ENCODE data around the gene NRG3.

NRG3 gene

GRCh38 chr10:82400841-82401240 is 525.8 kb downstream of the NRG3 start:
- no peak for DNase-seq

DNA sequence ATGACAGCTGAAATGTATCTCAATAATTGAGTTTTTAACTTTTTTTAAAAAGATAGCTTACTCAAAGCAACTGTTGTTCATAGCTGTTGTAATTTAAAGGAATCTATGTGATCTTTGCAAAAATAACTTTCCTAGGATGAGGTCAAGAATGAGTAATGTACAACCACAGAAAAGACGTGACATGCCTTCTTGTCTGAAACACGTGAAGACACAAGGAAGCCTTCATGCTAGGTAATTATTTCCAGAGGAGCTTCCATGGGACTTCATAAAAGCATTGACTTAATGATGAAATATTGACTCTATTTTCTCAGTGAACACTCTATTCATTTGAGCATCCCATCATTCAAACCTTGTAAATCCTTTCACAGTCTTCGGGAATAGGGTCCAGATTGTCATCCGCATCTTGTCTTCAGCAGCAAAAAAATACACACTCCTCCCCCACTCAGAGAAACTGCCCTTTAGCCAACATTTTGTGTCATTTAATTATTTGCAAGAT is 528.0 kb downstream of the NRG3 start:
- no peak for DNase-seq

GRCh38 chr10:82409671-82410070 is 534.7 kb downstream of the NRG3 start:
- DNase-seq = peak; percentile 0

GRCh38 chr10:82411416-82411815 is 536.4 kb downstream of the NRG3 start:
- DNase-seq = no peak

GRCh38 chr10:82420001-82420400 is 545.0 kb downstream of the NRG3 start:
- no peak for DNase-seq

DNA sequence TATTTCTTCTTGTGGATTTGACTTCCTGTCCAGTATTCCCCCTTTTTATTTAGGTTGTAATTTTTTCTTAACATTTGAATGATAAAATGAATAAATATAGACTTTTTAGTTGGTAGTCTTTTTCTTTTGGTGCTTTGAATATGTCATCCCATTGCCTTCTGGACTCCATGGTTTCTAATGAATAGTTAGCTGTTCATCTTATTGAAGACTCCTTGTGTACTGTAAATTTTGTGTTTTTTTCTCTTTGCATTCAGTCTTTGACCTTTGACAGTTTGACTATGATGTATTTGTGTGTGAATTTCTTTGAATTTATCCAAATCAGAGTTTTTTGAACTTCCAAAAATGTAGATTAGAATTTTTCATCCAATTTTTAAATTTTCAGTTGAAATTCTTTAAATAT is 554.3 kb downstream of the NRG3 start:
- DNase-seq = no peak

DNA sequence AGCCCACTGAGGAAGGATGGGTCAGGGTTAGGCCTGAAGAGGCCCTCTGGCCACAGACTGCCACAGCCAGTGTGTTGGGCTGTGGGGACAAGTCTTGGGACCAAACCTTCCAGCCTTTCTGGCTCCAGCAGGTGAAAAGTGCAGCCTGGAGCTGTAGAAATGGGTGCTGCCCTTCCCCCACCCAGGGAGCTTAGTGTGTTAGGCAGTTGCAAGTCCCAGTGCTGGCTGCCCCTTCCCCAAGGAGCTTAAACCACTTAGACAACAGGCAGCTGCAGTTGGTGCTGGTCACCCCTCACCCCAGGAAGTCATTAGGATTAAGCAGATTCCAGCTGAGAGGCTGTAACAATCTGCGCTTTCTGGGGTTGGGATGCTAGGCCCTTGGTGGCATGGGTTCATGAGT is 563.3 kb downstream of the NRG3 start:
- no peak for DNase-seq

DNA sequence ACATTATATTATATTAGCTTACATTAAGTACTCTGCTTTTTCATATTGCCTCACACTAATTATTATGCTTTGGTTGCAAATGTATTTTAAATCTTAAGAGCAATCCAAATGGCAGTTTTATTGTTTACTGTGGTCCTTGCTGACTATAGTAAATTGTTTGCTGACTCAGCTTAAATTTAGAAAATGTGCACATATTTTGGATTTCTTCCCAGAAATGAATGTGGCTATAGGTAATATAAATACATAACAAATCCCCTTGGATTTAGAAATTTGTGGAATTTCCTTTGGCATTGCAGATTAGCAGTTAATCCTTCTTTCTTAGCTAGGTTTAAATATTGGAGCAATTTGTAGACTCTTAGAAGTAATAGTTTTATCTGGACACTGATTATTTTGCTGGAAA is 565.8 kb downstream of the NRG3 start:
- DNase-seq = no peak

- no peak for DNase-seq
Observed at GRCh38 chr10:82452046-82452445, 577.1 kb downstream of the NRG3 start.

- DNase-seq = no peak
Observed at GRCh38 chr10:82452676-82453075, 577.7 kb downstream of the NRG3 start.

DNA sequence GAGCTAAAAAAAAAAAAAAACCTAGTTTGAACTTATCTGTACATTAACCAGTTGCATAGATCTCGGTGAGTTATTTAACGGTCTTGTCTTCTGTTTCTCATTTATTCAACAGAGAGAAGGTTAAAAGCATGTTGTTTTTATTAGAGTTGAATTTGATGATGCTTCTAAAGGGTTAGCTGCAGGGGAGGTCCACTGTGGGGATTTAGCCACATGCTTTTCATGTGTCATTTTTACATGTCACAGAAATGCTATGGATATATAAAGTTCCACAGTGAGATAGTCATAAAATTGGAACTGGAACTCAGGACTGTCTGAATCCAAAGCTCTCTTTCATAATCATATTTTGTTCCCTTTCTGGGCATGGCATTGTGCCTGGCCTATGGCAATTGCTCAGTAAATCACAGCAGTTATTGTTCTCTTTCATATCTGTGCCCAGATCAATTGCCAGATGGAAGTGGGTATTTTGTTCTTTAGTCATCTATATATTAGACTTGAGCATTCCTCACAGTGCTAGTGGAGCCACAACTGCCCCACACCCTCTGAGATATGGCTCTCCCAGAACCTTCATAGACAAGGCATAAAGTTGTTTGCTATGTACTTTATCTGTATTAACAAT is 578.8 kb downstream of the NRG3 start:
- DNase-seq = no peak

- DNase-seq = no peak
Observed at GRCh38 chr10:82462910-82463551, 588.0 kb downstream of the NRG3 start.

DNA sequence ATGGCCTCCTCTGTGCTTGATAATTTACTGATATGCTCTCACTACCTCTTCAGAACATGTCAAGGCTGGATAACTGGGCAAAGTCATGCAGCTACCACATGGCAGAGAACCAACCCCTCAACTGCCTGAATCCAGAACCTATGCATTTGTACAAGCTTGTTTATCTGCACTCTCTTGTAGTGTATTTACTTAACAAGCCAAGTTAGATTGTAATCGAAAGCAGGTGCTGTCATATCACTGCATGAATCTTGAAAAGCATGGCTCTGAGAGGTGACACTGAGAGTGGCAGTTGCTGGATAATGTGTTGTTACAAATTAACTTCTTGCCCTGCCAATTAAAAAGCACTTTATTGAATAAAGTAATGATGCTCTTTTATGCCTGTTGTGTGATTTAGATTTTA is 588.6 kb downstream of the NRG3 start:
- DNase-seq = no peak

- no peak for DNase-seq
Observed at GRCh38 chr10:82464191-82464818, 589.3 kb downstream of the NRG3 start.

- DNase-seq = no peak
Observed at GRCh38 chr10:82464966-82465365, 590.0 kb downstream of the NRG3 start.

DNA sequence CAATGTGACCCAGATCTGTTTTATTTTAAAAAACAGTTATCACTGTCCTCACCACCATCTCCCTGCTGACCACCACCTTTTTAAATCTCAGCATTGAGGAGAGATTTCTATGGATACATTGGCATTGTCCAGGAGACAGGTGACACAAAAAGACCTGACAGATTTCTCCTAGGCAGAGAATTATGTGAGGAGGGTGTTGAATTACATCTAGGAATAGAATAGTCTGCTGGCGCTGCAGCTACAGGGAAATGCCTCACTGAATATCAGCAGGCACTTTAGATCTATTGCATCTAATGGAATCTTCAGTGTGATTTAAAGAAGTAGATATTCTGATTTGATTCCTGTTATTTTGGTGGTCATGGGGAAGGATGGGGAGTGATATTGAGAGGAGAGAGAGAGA is 593.5 kb downstream of the NRG3 start:
- DNase-seq = no peak

- no peak for DNase-seq
Observed at GRCh38 chr10:82472406-82473335, 597.7 kb downstream of the NRG3 start.

DNA sequence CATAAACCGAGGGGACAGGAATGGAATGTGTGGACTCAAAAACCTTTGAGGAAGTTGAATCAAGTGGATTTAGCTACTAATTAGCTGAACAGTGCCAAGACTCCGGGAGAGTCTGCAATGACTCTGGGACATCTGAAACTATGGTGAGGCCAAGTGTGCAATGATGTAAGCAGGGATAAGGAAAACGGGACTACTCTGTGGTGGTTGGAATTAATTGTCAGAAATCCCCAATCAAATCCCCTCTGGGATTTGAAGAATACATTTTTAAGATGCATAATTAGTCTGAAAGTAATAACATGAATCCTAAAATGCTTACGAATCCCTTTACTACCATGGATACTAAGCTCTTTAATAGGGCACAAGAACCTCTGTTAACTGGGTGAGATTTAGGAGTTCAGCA is 602.8 kb downstream of the NRG3 start:
- DNase-seq = no peak

GRCh38 chr10:82492647-82493046 is 617.7 kb downstream of the NRG3 start:
- DNase-seq = no peak

DNA sequence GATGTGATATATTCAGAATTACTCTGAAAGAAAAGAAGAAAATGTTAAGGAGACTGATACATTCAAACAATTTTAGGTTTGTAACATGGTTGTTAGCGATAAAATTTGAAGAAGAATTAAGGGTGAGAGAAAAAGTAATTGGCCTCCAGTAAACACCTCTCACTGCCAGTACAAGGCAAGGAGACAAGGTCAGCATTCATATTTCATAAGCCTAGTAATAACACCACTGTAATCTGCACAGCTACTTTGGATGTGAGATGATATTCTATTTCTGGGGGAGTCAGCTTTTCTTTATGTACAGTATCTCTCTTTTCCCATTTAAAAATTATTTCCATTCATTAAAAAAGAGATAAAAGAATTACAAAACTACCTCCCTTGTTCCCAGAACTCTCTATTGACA is 621.1 kb downstream of the NRG3 start:
- DNase-seq = no peak

- no peak for DNase-seq
Observed at GRCh38 chr10:82497439-82497838, 622.4 kb downstream of the NRG3 start.

DNA sequence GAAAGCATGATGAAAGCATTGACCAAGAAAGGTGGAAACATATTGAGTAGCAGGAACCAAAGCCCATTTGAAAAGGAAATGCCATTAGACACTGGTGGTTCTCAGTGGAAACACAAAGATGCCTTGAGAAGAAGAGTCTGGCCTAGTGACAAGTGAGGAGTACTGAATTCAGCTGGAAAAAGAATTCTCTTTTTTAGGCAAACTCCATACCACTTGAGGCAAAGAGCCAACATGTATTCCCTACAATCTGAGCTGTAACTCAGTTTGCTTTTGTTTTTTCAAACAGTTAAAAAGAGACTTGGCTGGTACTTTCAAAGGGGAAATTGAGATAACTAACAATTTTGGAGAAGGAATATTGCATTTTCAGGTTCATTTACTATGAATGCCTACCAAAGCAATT is 624.0 kb downstream of the NRG3 start:
- DNase-seq = no peak

- no peak for DNase-seq
Observed at GRCh38 chr10:82505009-82505408, 630.0 kb downstream of the NRG3 start.
